ENCODE measurements around the gene SNX27. TPM values are rescaled to one million over a fixed set of nuclear protein-coding genes. Genes with fewer than 3 reads are reported as not detected.
"Not testable (repeated sequence)": the region's sequence is repeated elsewhere in the genome, so short reads cannot be mapped to it uniquely, and the experiment has no call there.

The SNX27 gene
- total and polyA plus RNA-seq, 2 donors, result 6.5 to 9.2 TPM

- H3K4me3 ChIP-seq (ENCODE audit: low read length in 2 of 2), result no peak overlapping the region
- H3K27me3 ChIP-seq (ENCODE audit: control insufficient read depth in 2 of 2, insufficient read depth in 1 of 2, low read length in 1 of 2), result no peaks in the 10 kb centered on the region
- no peak overlapping the region for H3K27ac ChIP-seq (ENCODE audit: low read depth in 1 of 2, low read length in 1 of 2)
- H3K9me3 ChIP-seq (ENCODE audit: control insufficient read depth in 2 of 2, insufficient read depth in 1 of 2, low read length in 1 of 2), result no peaks in the 10 kb centered on the region
- no peak for DNase-seq (ENCODE audit: low read depth in 6 of 9, low spot score in 9 of 9)
- no peaks in the 10 kb centered on the region for H3K36me3 ChIP-seq (ENCODE audit: control insufficient read depth in 2 of 2, insufficient read depth in 2 of 2, low read length in 1 of 2)
- WGBS, result 96% methylated on average over 3 of the region's 3 CpGs
- H3K4me1 ChIP-seq (ENCODE audit: control insufficient read depth in 2 of 2, insufficient read depth in 2 of 2, low read length in 2 of 2), result no peaks in the 10 kb centered on the region
These were observed 69.0 kb downstream of the SNX27 start for GRCh38 chr1:151680826-151681225.

- H3K4me1 ChIP-seq (ENCODE audit: control insufficient read depth in 2 of 2, insufficient read depth in 2 of 2, low read length in 2 of 2), result no peaks in the 10 kb centered on the region
- H3K36me3 ChIP-seq (ENCODE audit: control insufficient read depth in 2 of 2, insufficient read depth in 2 of 2, low read length in 1 of 2), result no peaks in the 10 kb centered on the region
- WGBS, result 96% methylated on average over 2 of the region's 2 CpGs
- no peaks in the 10 kb centered on the region for H3K9me3 ChIP-seq (ENCODE audit: control insufficient read depth in 2 of 2, insufficient read depth in 1 of 2, low read length in 1 of 2)
- no peak overlapping the region for H3K27ac ChIP-seq (ENCODE audit: low read depth in 1 of 2, low read length in 1 of 2)
- no peak for DNase-seq (ENCODE audit: low read depth in 6 of 9, low spot score in 9 of 9)
- no peaks in the 10 kb centered on the region for H3K27me3 ChIP-seq (ENCODE audit: control insufficient read depth in 2 of 2, insufficient read depth in 1 of 2, low read length in 1 of 2)
- H3K4me3 ChIP-seq (ENCODE audit: low read length in 2 of 2), result no peak overlapping the region
These were observed 70.1 kb downstream of the SNX27 start for GRCh38 chr1:151681923-151682322.

GRCh38 chr1:151682901-151683300 lies 71.1 kb downstream of the SNX27 start:
- H3K4me3 ChIP-seq (ENCODE audit: low read length in 2 of 2); H3K9me3 ChIP-seq (ENCODE audit: control insufficient read depth in 2 of 2, insufficient read depth in 1 of 2, low read length in 1 of 2); H3K27me3 ChIP-seq (ENCODE audit: control insufficient read depth in 2 of 2, insufficient read depth in 1 of 2, low read length in 1 of 2); H3K27ac ChIP-seq (ENCODE audit: low read depth in 1 of 2, low read length in 1 of 2); H3K4me1 ChIP-seq (ENCODE audit: control insufficient read depth in 2 of 2, insufficient read depth in 2 of 2, low read length in 2 of 2); DNase-seq (ENCODE audit: low read depth in 6 of 9, low spot score in 9 of 9); H3K36me3 ChIP-seq (ENCODE audit: control insufficient read depth in 2 of 2, insufficient read depth in 2 of 2, low read length in 1 of 2): not testable (repeated sequence)
- WGBS, result 99% methylated on average over 7 of the region's 7 CpGs

- Histone ChIP-seq H3K4me3 (ENCODE audit: low read length in 2 of 2) (no peak overlapping the region), H3K27ac (ENCODE audit: low read depth in 1 of 2, low read length in 1 of 2) (no peak overlapping the region), H3K4me1 (ENCODE audit: control insufficient read depth in 2 of 2, insufficient read depth in 2 of 2, low read length in 2 of 2) (no peaks in the 10 kb centered on the region), H3K36me3 (ENCODE audit: control insufficient read depth in 2 of 2, insufficient read depth in 2 of 2, low read length in 1 of 2) (no peaks in the 10 kb centered on the region), H3K27me3 (ENCODE audit: control insufficient read depth in 2 of 2, insufficient read depth in 1 of 2, low read length in 1 of 2) (no peaks in the 10 kb centered on the region), H3K9me3 (ENCODE audit: control insufficient read depth in 2 of 2, insufficient read depth in 1 of 2, low read length in 1 of 2) (no peaks in the 10 kb centered on the region)
- DNase-seq (ENCODE audit: low read depth in 6 of 9, low spot score in 9 of 9), result no peak
- WGBS, result 98% methylated on average over 2 of the region's 2 CpGs
These were observed 72.3 kb downstream of the SNX27 start for GRCh38 chr1:151684128-151684527.

GRCh38 chr1:151686561-151686960 lies 74.7 kb downstream of the SNX27 start:
- Histone ChIP-seq H3K4me3 (ENCODE audit: low read length in 2 of 2) (no peak overlapping the region), H3K4me1 (ENCODE audit: control insufficient read depth in 2 of 2, insufficient read depth in 2 of 2, low read length in 2 of 2) (no peaks in the 10 kb centered on the region), H3K36me3 (ENCODE audit: control insufficient read depth in 2 of 2, insufficient read depth in 2 of 2, low read length in 1 of 2) (no peaks in the 10 kb centered on the region), H3K27me3 (ENCODE audit: control insufficient read depth in 2 of 2, insufficient read depth in 1 of 2, low read length in 1 of 2) (no peaks in the 10 kb centered on the region), H3K27ac (ENCODE audit: low read depth in 1 of 2, low read length in 1 of 2) (no peak overlapping the region), H3K9me3 (ENCODE audit: control insufficient read depth in 2 of 2, insufficient read depth in 1 of 2, low read length in 1 of 2) (no peaks in the 10 kb centered on the region)
- no peak for DNase-seq (ENCODE audit: low read depth in 6 of 9, low spot score in 9 of 9)
- 93% methylated on average over 2 of the region's 2 CpGs for WGBS

- Histone ChIP-seq H3K27me3 (ENCODE audit: control insufficient read depth in 2 of 2, insufficient read depth in 1 of 2, low read length in 1 of 2) (no peaks in the 10 kb centered on the region), H3K4me1 (ENCODE audit: control insufficient read depth in 2 of 2, insufficient read depth in 2 of 2, low read length in 2 of 2) (no peaks in the 10 kb centered on the region), H3K36me3 (ENCODE audit: control insufficient read depth in 2 of 2, insufficient read depth in 2 of 2, low read length in 1 of 2) (peaks cover 15 to 21% of the 10 kb centered on the region in 2 donors), H3K9me3 (ENCODE audit: control insufficient read depth in 2 of 2, insufficient read depth in 1 of 2, low read length in 1 of 2) (no peaks in the 10 kb centered on the region), H3K4me3 (ENCODE audit: low read length in 2 of 2) (no peak overlapping the region), H3K27ac (ENCODE audit: low read depth in 1 of 2, low read length in 1 of 2) (no peak overlapping the region)
- no peak for DNase-seq (ENCODE audit: low read depth in 6 of 9, low spot score in 9 of 9)
- 93% methylated on average over 4 of the region's 4 CpGs for WGBS
These were observed 77.6 kb downstream of the SNX27 start for GRCh38 chr1:151689494-151689893.

GRCh38 chr1:151692226-151692625 lies 80.4 kb downstream of the SNX27 start:
- H3K4me1 ChIP-seq (ENCODE audit: control insufficient read depth in 2 of 2, insufficient read depth in 2 of 2, low read length in 2 of 2), result no peaks in the 10 kb centered on the region
- 95% methylated on average over 3 of the region's 3 CpGs for WGBS
- H3K27me3 ChIP-seq (ENCODE audit: control insufficient read depth in 2 of 2, insufficient read depth in 1 of 2, low read length in 1 of 2), result no peaks in the 10 kb centered on the region
- DNase-seq (ENCODE audit: low read depth in 6 of 9, low spot score in 9 of 9), result no peak
- no peak overlapping the region for H3K4me3 ChIP-seq (ENCODE audit: low read length in 2 of 2)
- H3K27ac ChIP-seq (ENCODE audit: low read depth in 1 of 2, low read length in 1 of 2), result no peak overlapping the region
- no peaks in the 10 kb centered on the region for H3K9me3 ChIP-seq (ENCODE audit: control insufficient read depth in 2 of 2, insufficient read depth in 1 of 2, low read length in 1 of 2)
- H3K36me3 ChIP-seq (ENCODE audit: control insufficient read depth in 2 of 2, insufficient read depth in 2 of 2, low read length in 1 of 2), result peaks cover 28 to 31% of the 10 kb centered on the region in 2 donors

- H3K4me3 ChIP-seq (ENCODE audit: low read length in 2 of 2), result no peak overlapping the region
- WGBS, result 97% methylated on average over 4 of the region's 4 CpGs
- H3K9me3 ChIP-seq (ENCODE audit: control insufficient read depth in 2 of 2, insufficient read depth in 1 of 2, low read length in 1 of 2), result no peaks in the 10 kb centered on the region
- peaks cover 37% of the 10 kb centered on the region in 2 donors for H3K36me3 ChIP-seq (ENCODE audit: control insufficient read depth in 2 of 2, insufficient read depth in 2 of 2, low read length in 1 of 2)
- no peaks in the 10 kb centered on the region for H3K4me1 ChIP-seq (ENCODE audit: control insufficient read depth in 2 of 2, insufficient read depth in 2 of 2, low read length in 2 of 2)
- H3K27ac ChIP-seq (ENCODE audit: low read depth in 1 of 2, low read length in 1 of 2), result no peak overlapping the region
- DNase-seq (ENCODE audit: low read depth in 6 of 9, low spot score in 9 of 9), result peak in 1 of 9 donors; percentile 41
- no peaks in the 10 kb centered on the region for H3K27me3 ChIP-seq (ENCODE audit: control insufficient read depth in 2 of 2, insufficient read depth in 1 of 2, low read length in 1 of 2)
These were observed 81.3 kb downstream of the SNX27 start for GRCh38 chr1:151693057-151693651.

GRCh38 chr1:151701515-151701914 lies 89.7 kb downstream of the SNX27 start:
- Histone ChIP-seq H3K4me1 (ENCODE audit: control insufficient read depth in 2 of 2, insufficient read depth in 2 of 2, low read length in 2 of 2) (peaks cover 0 to 4% of the 10 kb centered on the region in 2 donors), H3K36me3 (ENCODE audit: control insufficient read depth in 2 of 2, insufficient read depth in 2 of 2, low read length in 1 of 2) (peaks cover 30 to 32% of the 10 kb centered on the region in 2 donors), H3K27ac (ENCODE audit: low read depth in 1 of 2, low read length in 1 of 2) (no peak overlapping the region), H3K4me3 (ENCODE audit: low read length in 2 of 2) (no peak overlapping the region), H3K27me3 (ENCODE audit: control insufficient read depth in 2 of 2, insufficient read depth in 1 of 2, low read length in 1 of 2) (no peaks in the 10 kb centered on the region), H3K9me3 (ENCODE audit: control insufficient read depth in 2 of 2, insufficient read depth in 1 of 2, low read length in 1 of 2) (no peaks in the 10 kb centered on the region)
- 98% methylated on average over 5 of the region's 5 CpGs for WGBS
- no peak for DNase-seq (ENCODE audit: low read depth in 6 of 9, low spot score in 9 of 9)
